H1 (cell line): Measurements from ENCODE around the gene CCDC33. TPM values are rescaled to one million over a fixed set of nuclear protein-coding genes. Genes with fewer than 3 reads are reported as not detected.

ENCODE experiments used
- BACH1 ChIP-seq: IDR thresholded peaks from 2 replicates; pipeline ENCODE4 v1.6.1; 2012; ENCODE audit warnings: low read length, improper control_type of control experiment
- SP1 ChIP-seq: IDR thresholded peaks from 2 replicates; pipeline ENCODE4 v1.6.1; 2011; ENCODE audit warnings: low read depth, low read length
- polyA plus RNA-seq, 7 experiments: library from polyadenylated mRNA; depleted of rRNA in 3 of 7; stranded (reverse) in 5 of 7; unstranded in 2 of 7; fragments of >200 nt in 5 of 7; fragments of 200-250 nt in 2 of 7; gene quantifications; 1 replicate in 5 of 7; 2 replicates in 1 of 7; 4 replicates in 1 of 7; pipeline versions ENCODE4 v1.2.1 to v1.2.3, GENCODE V29; 2011 to 2013; ENCODE audit warnings: missing spikeins in 2 of 7, mixed read lengths in 2 of 7
- total RNA-seq: library from RNA; stranded (reverse); fragmentation: NEBNext Ultra II Directional; extraction: Animal tissue kit (Norgen Biotek cat#: 25700); gene quantifications from 2 replicates; pipeline ENCODE4 v1.2.1, GENCODE V29; 2021
- TF ChIP-seq, protein P1 (sequence below): IDR thresholded peaks from 2 replicates; pipeline ENCODE4 v1.6.1; 2012; ENCODE audit warnings: inconsistent platforms

Gene CCDC33
- total and polyA plus RNA-seq, 2 of the 8 experiments (the other 6 are each of a cell fraction or from before 2014, with no cell fraction given), result 2.0 to 2.7 TPM

GRCh38 chr15:74350295-74351275 lies 114.5 kb downstream of the CCDC33 start (continued):
- TF ChIP-seq, protein P1, sequence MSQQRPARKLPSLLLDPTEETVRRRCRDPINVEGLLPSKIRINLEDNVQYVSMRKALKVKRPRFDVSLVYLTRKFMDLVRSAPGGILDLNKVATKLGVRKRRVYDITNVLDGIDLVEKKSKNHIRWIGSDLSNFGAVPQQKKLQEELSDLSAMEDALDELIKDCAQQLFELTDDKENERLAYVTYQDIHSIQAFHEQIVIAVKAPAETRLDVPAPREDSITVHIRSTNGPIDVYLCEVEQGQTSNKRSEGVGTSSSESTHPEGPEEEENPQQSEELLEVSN, result no peak
- no peak for TF ChIP-seq SP1
- no peak for TF ChIP-seq BACH1
